HG02943 (cell line): ENCODE measurements around the gene MRPL34.
"Not testable (repeated sequence)": the region's sequence is repeated elsewhere in the genome, so short reads cannot be mapped to it uniquely, and the experiment has no call there.

Experiments used
- ATAC-seq: cut with Tn5 transposase; IDR thresholded peaks from one replicate; pipeline ENCODE4 v1.9.1; 2021; ENCODE audit warnings: mild to moderate bottlenecking, low read depth, moderate library complexity; ENCODE audit not compliant: unreplicated experiment

Gene MRPL34

GRCh38 chr19:17283504-17283996 lies 22.1 kb upstream of the MRPL34 start:
- ATAC-seq = no peak

- no peak for ATAC-seq
Observed at GRCh38 chr19:17285415-17286135, 20.1 kb upstream of the MRPL34 start.

- no peak for ATAC-seq
Observed at GRCh38 chr19:17286263-17286662, 19.4 kb upstream of the MRPL34 start.

- no peak for ATAC-seq
Observed at GRCh38 chr19:17286752-17287151, 18.9 kb upstream of the MRPL34 start.

- ATAC-seq = no peak
Observed at GRCh38 chr19:17289489-17289888, 16.2 kb upstream of the MRPL34 start.

GRCh38 chr19:17292301-17293074 lies 13.2 kb upstream of the MRPL34 start:
- no peak for ATAC-seq

- no peak for ATAC-seq
Observed at GRCh38 chr19:17293605-17294004, 12.1 kb upstream of the MRPL34 start.

GRCh38 chr19:17294051-17294891 lies 11.4 kb upstream of the MRPL34 start:
- ATAC-seq = no peak

GRCh38 chr19:17295551-17295950 lies 10.1 kb upstream of the MRPL34 start:
- ATAC-seq = not testable (repeated sequence)

GRCh38 chr19:17296273-17296672 lies 9.4 kb upstream of the MRPL34 start:
- ATAC-seq = no peak

- no peak for ATAC-seq
Observed at GRCh38 chr19:17296976-17297375, 8.7 kb upstream of the MRPL34 start.

- no peak for ATAC-seq
Observed at GRCh38 chr19:17300992-17301619, 4.6 kb upstream of the MRPL34 start.

- ATAC-seq = no peak
Observed at GRCh38 chr19:17302391-17303166, 3.1 kb upstream of the MRPL34 start.

- peak; percentile 42 for ATAC-seq
Observed at GRCh38 chr19:17303167-17303939, 2.3 kb upstream of the MRPL34 start, which contains the start of gene ABHD8. TSS of gene ABHD8 (minus strand) at chr19:17303425. CDS start at chr19:17301616, 1,809 bp downstream.

- ATAC-seq = no peak
Observed at GRCh38 chr19:17303940-17304267, 1.8 kb upstream of the MRPL34 start.

- no peak for ATAC-seq
Observed at GRCh38 chr19:17304386-17305215, 1.1 kb upstream of the MRPL34 start.

GRCh38 chr19:17305216-17305516 lies 506 bp upstream of the MRPL34 start:
- ATAC-seq = no peak

GRCh38 chr19:17306285-17306714 lies 628 bp downstream of the MRPL34 start:
- no peak for ATAC-seq
